ENCODE data around the gene SPAG6.

DNA sequence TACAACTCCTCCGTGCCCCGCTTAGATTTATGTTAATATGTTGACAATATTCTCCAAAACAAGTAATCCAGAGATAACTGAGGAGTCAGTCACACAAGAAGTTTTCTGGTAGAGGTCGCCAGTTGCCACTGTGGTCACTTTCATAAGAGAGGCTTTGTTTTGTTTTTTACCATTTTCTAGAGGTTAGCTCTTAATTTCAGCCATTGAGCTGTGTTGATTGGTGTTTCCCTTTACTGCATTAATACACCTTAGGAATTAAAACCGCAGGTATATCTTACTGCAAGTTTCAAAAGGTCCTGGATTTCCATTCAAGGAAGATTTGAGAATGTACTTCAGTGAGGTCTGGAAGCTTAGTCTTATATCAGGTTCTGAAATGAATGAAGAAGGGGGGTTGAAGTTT is 20.9 kb upstream of the SPAG6 start:
- TF ChIP-seq TAF7 (optimal IDR thresholded peaks at IDR 0.05; ENCODE audit: borderline replicate concordance, low read depth, low read length): no peak
- TF ChIP-seq HDAC2 (IDR thresholded peaks at IDR 0.05; ENCODE audit: borderline replicate concordance in 1 of 2, low read depth in 2 of 2, low read length in 2 of 2): no peak

Measured in H1 (cell line).